ENCODE measurements around the gene SRRM3.

Gene SRRM3

GRCh38 chr7:76217942-76218566 is 16.4 kb downstream of the SRRM3 start:
- H3K9me2 ChIP-seq (ENCODE audit: low read depth, low read length), result no peaks in the 10 kb centered on the region
- H3K9ac ChIP-seq (ENCODE audit: low read length), result no peak overlapping the region
- H3K27ac ChIP-seq (ENCODE audit: low read depth, low read length, poor library complexity, severe bottlenecking), result no peak overlapping the region
- no peaks in the 10 kb centered on the region for H3K79me2 ChIP-seq (ENCODE audit: insufficient read depth, low read length)
- H3F3A ChIP-seq (ENCODE audit: insufficient read depth, low read length), result no peaks in the 10 kb centered on the region
- no peaks in the 10 kb centered on the region for H4K20me1 ChIP-seq (ENCODE audit: insufficient read depth, low read length)
- no peaks in the 10 kb centered on the region for H3K4me1 ChIP-seq (ENCODE audit: insufficient read depth, low read length, severe bottlenecking)
- H2AFZ ChIP-seq (ENCODE audit: low read length), result no peak overlapping the region
- no peak overlapping the region for H3K4me3 ChIP-seq (ENCODE audit: low read depth, low read length, poor library complexity, severe bottlenecking)
- no peaks in the 10 kb centered on the region for H3K36me3 ChIP-seq (ENCODE audit: insufficient read depth, low read length)
- TF ChIP-seq EZH2 (IDR thresholded peaks at IDR 0.05; ENCODE audit: borderline replicate concordance, low read length), result no peak
- no peak for TF ChIP-seq CTCF (IDR thresholded peaks at IDR 0.05; ENCODE audit: low read length)
- H3K4me2 ChIP-seq (ENCODE audit: low read length), result no peak overlapping the region
- H3K9me3 ChIP-seq (ENCODE audit: low read length), result no peaks in the 10 kb centered on the region
- no peaks in the 10 kb centered on the region; the same call in 1 of the 2 replicates for H3K27me3 ChIP-seq (ENCODE audit: insufficient read depth, low read length)

GRCh38 chr7:76220185-76221057 is 18.7 kb downstream of the SRRM3 start:
- no peak overlapping the region for H3K4me3 ChIP-seq (ENCODE audit: low read depth, low read length, poor library complexity, severe bottlenecking)
- no peaks in the 10 kb centered on the region; the same call in 1 of the 2 replicates for H3K27me3 ChIP-seq (ENCODE audit: insufficient read depth, low read length)
- H3F3A ChIP-seq (ENCODE audit: insufficient read depth, low read length), result no peaks in the 10 kb centered on the region
- no peak overlapping the region for H2AFZ ChIP-seq (ENCODE audit: low read length)
- no peaks in the 10 kb centered on the region for H3K9me2 ChIP-seq (ENCODE audit: low read depth, low read length)
- H3K9me3 ChIP-seq (ENCODE audit: low read length), result no peaks in the 10 kb centered on the region
- TF ChIP-seq EZH2 (IDR thresholded peaks at IDR 0.05; ENCODE audit: borderline replicate concordance, low read length) (no peak), CTCF (IDR thresholded peaks at IDR 0.05; ENCODE audit: low read length) (no peak)
- H3K36me3 ChIP-seq (ENCODE audit: insufficient read depth, low read length), result no peaks in the 10 kb centered on the region
- no peak overlapping the region for H3K27ac ChIP-seq (ENCODE audit: low read depth, low read length, poor library complexity, severe bottlenecking)
- H3K9ac ChIP-seq (ENCODE audit: low read length), result no peak overlapping the region
- no peaks in the 10 kb centered on the region for H3K4me1 ChIP-seq (ENCODE audit: insufficient read depth, low read length, severe bottlenecking)
- H3K4me2 ChIP-seq (ENCODE audit: low read length), result no peak overlapping the region
- H3K79me2 ChIP-seq (ENCODE audit: insufficient read depth, low read length), result no peaks in the 10 kb centered on the region
- H4K20me1 ChIP-seq (ENCODE audit: insufficient read depth, low read length), result no peaks in the 10 kb centered on the region

GRCh38 chr7:76222333-76222732 is 20.6 kb downstream of the SRRM3 start:
- TF ChIP-seq EZH2 (IDR thresholded peaks at IDR 0.05; ENCODE audit: borderline replicate concordance, low read length), result no peak
- Histone ChIP-seq H3K27ac (ENCODE audit: low read depth, low read length, poor library complexity, severe bottlenecking) (no peak overlapping the region), H3K36me3 (ENCODE audit: insufficient read depth, low read length) (no peaks in the 10 kb centered on the region), H3K9me3 (ENCODE audit: low read length) (no peaks in the 10 kb centered on the region), H3K27me3 (ENCODE audit: insufficient read depth, low read length) (no peaks in the 10 kb centered on the region; the same call in 1 of the 2 replicates), H3K9me2 (ENCODE audit: low read depth, low read length) (no peaks in the 10 kb centered on the region), H3K4me2 (ENCODE audit: low read length) (no peak overlapping the region), H3K4me1 (ENCODE audit: insufficient read depth, low read length, severe bottlenecking) (no peaks in the 10 kb centered on the region), H4K20me1 (ENCODE audit: insufficient read depth, low read length) (no peaks in the 10 kb centered on the region), H3K4me3 (ENCODE audit: low read depth, low read length, poor library complexity, severe bottlenecking) (no peak overlapping the region), H3F3A (ENCODE audit: insufficient read depth, low read length) (no peaks in the 10 kb centered on the region), H3K79me2 (ENCODE audit: insufficient read depth, low read length) (no peaks in the 10 kb centered on the region), H3K9ac (ENCODE audit: low read length) (no peak overlapping the region), H2AFZ (ENCODE audit: low read length) (no peak overlapping the region)

All from OCI-LY1 (cell line).